Liver (tissue), 9 donors: ENCODE data around the gene EXOC6B. TPM values are rescaled to one million over a fixed set of nuclear protein-coding genes. Genes with fewer than 3 reads are reported as not detected.

Source experiments
- DNase-seq: peaks from one replicate; pipeline ENCODE4 v3.0.0-alpha.2; 2017; ENCODE audit warnings: low spot score
- H3K27ac ChIP-seq, 2 donors: one replicate each; pipeline ENCODE4 v1.7.0; 2013; ENCODE audit warnings: inconsistent platforms in 2 of 2, low read length in 2 of 2, control low read depth in 1 of 2, low read depth in 1 of 2, mild to moderate bottlenecking in 1 of 2
- H3K27me3 ChIP-seq, 4 donors: one replicate each; pipeline versions ENCODE4 v1.6.1 to v1.7.0; 2013; ENCODE audit warnings: low read length in 3 of 4, inconsistent platforms in 1 of 4, mild to moderate bottlenecking in 1 of 4, moderate library complexity in 1 of 4; ENCODE audit not compliant: control insufficient read depth in 4 of 4, insufficient read depth in 4 of 4
- H3K36me3 ChIP-seq, 4 donors: one replicate each; pipeline versions ENCODE4 v1.6.1 to v1.7.0; 2013; ENCODE audit warnings: low read length in 3 of 4, mild to moderate bottlenecking in 3 of 4, low read depth in 1 of 4, moderate library complexity in 1 of 4; ENCODE audit not compliant: control insufficient read depth in 4 of 4, insufficient read depth in 3 of 4
- H3K4me1 ChIP-seq, 4 donors: one replicate each; pipeline versions ENCODE4 v1.6.1 to v1.7.0; 2013; ENCODE audit warnings: low read length in 3 of 4, mild to moderate bottlenecking in 3 of 4, moderate library complexity in 1 of 4; ENCODE audit not compliant: control insufficient read depth in 4 of 4, insufficient read depth in 4 of 4
- H3K4me3 ChIP-seq, 3 donors: one replicate each; pipeline versions ENCODE4 v1.6.1 to v1.7.0; 2013; ENCODE audit warnings: low read length in 3 of 3, control low read depth in 1 of 3, low read depth in 1 of 3, mild to moderate bottlenecking in 1 of 3
- H3K9ac ChIP-seq, 2 donors: one replicate each; pipeline ENCODE4 v1.7.0; 2013; ENCODE audit warnings: low read length in 2 of 2, mild to moderate bottlenecking in 2 of 2, moderate library complexity in 2 of 2, control low read depth in 1 of 2, low read depth in 1 of 2
- H3K9me3 ChIP-seq, 4 donors: one replicate each; pipeline versions ENCODE4 v1.6.1 to v1.7.0; 2013; ENCODE audit warnings: low read length in 3 of 4; ENCODE audit not compliant: control insufficient read depth in 4 of 4
- ATF3 ChIP-seq: IDR thresholded peaks from 2 replicates; pipeline ENCODE4 v1.6.1; 2016; ENCODE audit warnings: antibody characterized with exemption
- CTCF ChIP-seq: fragments of 150-350 bp; IDR thresholded peaks from 2 replicates; pipeline ENCODE4 v1.5.1; 2017; ENCODE audit warnings: improper control_type of control experiment, low read depth, low read length; ENCODE audit not compliant: missing input control
- EGR1 ChIP-seq, 2 donors: IDR thresholded peaks; 2 replicates each; pipeline ENCODE4 v1.6.1; 2016 to 2018; ENCODE audit warnings: antibody characterized with exemption in 2 of 2, low read depth in 2 of 2
- FOXA1 ChIP-seq: IDR thresholded peaks from 2 replicates; pipeline ENCODE4 v1.6.1; 2016; ENCODE audit warnings: antibody characterized with exemption
- FOXA2 ChIP-seq: IDR thresholded peaks from 2 replicates; pipeline ENCODE4 v1.6.1; 2016; ENCODE audit warnings: antibody characterized with exemption
- GABPA ChIP-seq, 2 donors: IDR thresholded peaks in 1 of 2; conservative IDR thresholded peaks in 1 of 2; 2 replicates each; pipeline ENCODE4 v1.6.1; 2016; ENCODE audit warnings: antibody characterized with exemption in 2 of 2, mild to moderate bottlenecking in 1 of 2, moderate library complexity in 1 of 2
- HNF4A ChIP-seq, 2 donors: conservative IDR thresholded peaks; 2 replicates each; pipeline ENCODE4 v1.6.1; 2016; ENCODE audit warnings: antibody characterized with exemption in 2 of 2, mild to moderate bottlenecking in 2 of 2
- HNF4G ChIP-seq: IDR thresholded peaks from 2 replicates; pipeline ENCODE4 v1.6.1; 2016; ENCODE audit warnings: antibody characterized with exemption
- JUND ChIP-seq, 2 donors: IDR thresholded peaks; 2 replicates each; pipeline ENCODE4 v1.6.1; 2016; ENCODE audit warnings: antibody characterized with exemption in 2 of 2
- MAX ChIP-seq: IDR thresholded peaks from 2 replicates; pipeline ENCODE4 v1.6.1; 2016; ENCODE audit warnings: antibody characterized with exemption
- NR2F2 ChIP-seq: IDR thresholded peaks from 2 replicates; pipeline ENCODE4 v1.6.1; 2016; ENCODE audit warnings: antibody characterized with exemption
- RAD21 ChIP-seq, 2 donors: IDR thresholded peaks; 2 replicates each; pipeline ENCODE4 v1.6.1; 2016; ENCODE audit warnings: antibody characterized with exemption in 2 of 2, mild to moderate bottlenecking in 2 of 2
- REST ChIP-seq: IDR thresholded peaks from 2 replicates; pipeline ENCODE4 v1.6.1; 2016; ENCODE audit warnings: antibody characterized with exemption, mild to moderate bottlenecking
- RXRA ChIP-seq, 2 donors: IDR thresholded peaks; 2 replicates each; pipeline ENCODE4 v1.6.1; 2017 to 2018; ENCODE audit warnings: antibody characterized with exemption in 2 of 2, mild to moderate bottlenecking in 1 of 2
- SP1 ChIP-seq: IDR thresholded peaks from 2 replicates; pipeline ENCODE4 v1.6.1; 2018; ENCODE audit warnings: antibody characterized with exemption, mild to moderate bottlenecking
- TAF1 ChIP-seq: conservative IDR thresholded peaks from 2 replicates; pipeline ENCODE4 v1.6.1; 2016; ENCODE audit warnings: antibody characterized with exemption, mild to moderate bottlenecking
- YY1 ChIP-seq: IDR thresholded peaks from 2 replicates; pipeline ENCODE4 v1.6.1; 2016; ENCODE audit warnings: antibody characterized with exemption, mild to moderate bottlenecking
- ZBTB33 ChIP-seq: IDR thresholded peaks from 2 replicates; pipeline ENCODE4 v1.6.1; 2016; ENCODE audit warnings: antibody characterized with exemption
- WGBS: extraction: QIAGEN DNeasy Blood & Tissue Kit; methylation state at CpG from one replicate; pipeline ENCODE4 v1.1.7; 2013; 5-methylcytosine and 5-hydroxymethylcytosine counted together
- polyA plus RNA-seq, 2 donors: library from polyadenylated mRNA; stranded (reverse) in 1 of 2; unstranded in 1 of 2; fragments of 200-250 nt in 1 of 2; fragments of >200 nt in 1 of 2; fragmentation: Nextera tagmentation in 1 of 2; extraction: Ambion mirVana in 1 of 2; gene quantifications; one replicate each; pipeline versions ENCODE4 v1.2.1 to v1.2.3, GENCODE V29; 2013 to 2015
- total RNA-seq, 2 donors: library from RNA; depleted of rRNA; stranded (reverse); fragments of >200 nt; gene quantifications; one replicate each; pipeline ENCODE4 v1.2.3, GENCODE V29; 2014
- donor health status: healthy.
- donor health status: healthy.
- donor health status: healthy.
- donor health status: healthy.
- donor health status: healthy.

The EXOC6B gene
- total and polyA plus RNA-seq, 4 donors: 1.7 to 9.5 (median 5.5) TPM

- H3K36me3 ChIP-seq: no peaks in the 10 kb centered on the region
- peak overlapping the region in 1 of 3 donors; percentile 47 for H3K4me3 ChIP-seq
- H3K27me3 ChIP-seq: peaks cover 4 to 8% (median 7%) of the 10 kb centered on the region in 4 donors
- H3K9ac ChIP-seq: no peak overlapping the region
- WGBS: 24% methylated on average over 65 of the region's 65 CpGs
- TF ChIP-seq REST (no peak), HNF4A (conservative IDR thresholded peaks at IDR 0.05) (no peak), SP1 (no peak)
- H3K9me3 ChIP-seq: peaks cover 0 to 7% (median 0%) of the 10 kb centered on the region in 4 donors
- DNase-seq: peak; percentile 34
- no peak overlapping the region for H3K27ac ChIP-seq
- H3K4me1 ChIP-seq: peaks cover 27 to 55% (median 35%) of the 10 kb centered on the region in 4 donors
Measured at GRCh38 chr2:72143441-72144273, 682.2 kb downstream of the EXOC6B start.

- 24% methylated on average over 50 of the region's 50 CpGs for WGBS
- peaks cover 27 to 57% (median 34%) of the 10 kb centered on the region in 4 donors for H3K4me1 ChIP-seq
- H3K36me3 ChIP-seq: no peaks in the 10 kb centered on the region
- H3K9me3 ChIP-seq: peaks cover 0 to 7% (median 0%) of the 10 kb centered on the region in 4 donors
- H3K27me3 ChIP-seq: peaks cover 4 to 8% (median 7%) of the 10 kb centered on the region in 4 donors
- no peak overlapping the region for H3K27ac ChIP-seq
- H3K4me3 ChIP-seq: peak overlapping the region in 1 of 3 donors; percentile 34
- no peak for TF ChIP-seq HNF4G
- TF ChIP-seq FOXA1: no peak
- TF ChIP-seq EGR1 (IDR thresholded peaks at IDR 0.05; ENCODE audit: low read depth in 2 of 2): no peak
- TF ChIP-seq RAD21 (IDR thresholded peaks at IDR 0.05): no peak
- TF ChIP-seq MAX: no peak
- TF ChIP-seq HNF4A (conservative IDR thresholded peaks at IDR 0.05): peak in 1 of 2 donors; percentile 5
- TF ChIP-seq YY1: no peak
- no peak for TF ChIP-seq ZBTB33
- no peak for TF ChIP-seq ATF3
- no peak for TF ChIP-seq REST
- TF ChIP-seq FOXA2: no peak
- no peak for TF ChIP-seq GABPA (IDR thresholded peaks at IDR 0.05 in 1 of 2, conservative IDR thresholded peaks at IDR 0.05 in 1 of 2)
- TF ChIP-seq TAF1: no peak
- TF ChIP-seq SP1: peak; percentile 22
- TF ChIP-seq RXRA (IDR thresholded peaks at IDR 0.05): peak; percentile 71
- TF ChIP-seq JUND (IDR thresholded peaks at IDR 0.05): no peak
- TF ChIP-seq CTCF: no peak
- TF ChIP-seq NR2F2: peak; percentile 17
- peak; percentile 48 for DNase-seq
- H3K9ac ChIP-seq: no peak overlapping the region
Measured at GRCh38 chr2:72142570-72143440, 683.0 kb downstream of the EXOC6B start.
